Smooth muscle cell (in vitro differentiated cells): Measurements from ENCODE around the gene PARP15. TPM values are rescaled to one million over a fixed set of nuclear protein-coding genes. Genes with fewer than 3 reads are reported as not detected.

Source experiments
- DNase-seq: peaks from one replicate; lab custom pipeline; 2025; ENCODE audit not compliant: unreplicated experiment; lab: John Stamatoyannopoulos, UW
- H2AFZ ChIP-seq: fragments of 200-600 bp; sonication (generic); 2 replicates; pipeline ENCODE4 v1.6.0; 2016; ENCODE audit warnings: antibody characterized with exemption, low read depth, mild to moderate bottlenecking
- H3F3A ChIP-seq: fragments of 200-600 bp; sonication (generic); 2 replicates; pipeline ENCODE4 v1.6.0; 2017; ENCODE audit warnings: antibody characterized with exemption, low read depth
- H3K27ac ChIP-seq: fragments of 200-600 bp; sonication (generic); 2 replicates; pipeline ENCODE4 v1.5.1; 2016; ENCODE audit warnings: low read depth, mild to moderate bottlenecking
- H3K27me3 ChIP-seq: fragments of 200-600 bp; sonication (generic); 2 replicates; pipeline ENCODE4 v1.6.1; 2016; ENCODE audit warnings: low read depth, mild to moderate bottlenecking
- H3K36me3 ChIP-seq: fragments of 200-600 bp; sonication (generic); 2 replicates; pipeline ENCODE4 v1.5.1; 2016; ENCODE audit warnings: low read depth
- H3K4me1 ChIP-seq: fragments of 200-600 bp; sonication (generic); 2 replicates; pipeline ENCODE4 v1.5.1; 2016; ENCODE audit warnings: low read depth
- H3K4me2 ChIP-seq: fragments of 200-600 bp; sonication (generic); 2 replicates; pipeline ENCODE4 v1.6.0; 2016; ENCODE audit warnings: mild to moderate bottlenecking
- H3K4me3 ChIP-seq: fragments of 200-600 bp; sonication (generic); 2 replicates; pipeline ENCODE4 v1.5.1; 2016; ENCODE audit warnings: mild to moderate bottlenecking
- H3K79me2 ChIP-seq: fragments of 200-600 bp; sonication (generic); 2 replicates; pipeline ENCODE4 v1.6.0; 2016; ENCODE audit warnings: low read depth, mild to moderate bottlenecking
- H3K9ac ChIP-seq: fragments of 200-600 bp; sonication (generic); 2 replicates; pipeline ENCODE4 v1.6.0; 2016; ENCODE audit warnings: low read depth
- H3K9me3 ChIP-seq: fragments of 200-600 bp; sonication (generic); replicated peaks from 2 replicates; pipeline ENCODE4 v1.5.1; 2016; ENCODE audit warnings: low read depth
- H4K20me1 ChIP-seq: fragments of 200-600 bp; sonication (generic); 2 replicates; pipeline ENCODE4 v1.6.0; 2016; ENCODE audit warnings: low read depth
- CTCF ChIP-seq: fragments of 200-600 bp; sonication (generic); IDR thresholded peaks from 2 replicates; pipeline ENCODE4 v1.5.1; 2017; ENCODE audit warnings: borderline replicate concordance, mild to moderate bottlenecking, antibody characterized with exemption; ENCODE audit not compliant: insufficient read depth, poor library complexity, severe bottlenecking
- WGBS: methylation state at CpG from one replicate; pipeline ENCODE4 v1.1.7; 2016; ENCODE audit warnings: low lambda C conversion rate; 5-methylcytosine and 5-hydroxymethylcytosine counted together
- polyA plus RNA-seq: library from polyadenylated mRNA; unstranded; fragments of >200 nt; fragmentation: Nextera tagmentation; extraction: Ambion mirVana; gene quantifications from 2 replicates; pipeline ENCODE4 v1.2.1, GENCODE V29; 2016
- total RNA-seq: library from RNA; depleted of rRNA; stranded (reverse); fragments of >200 nt; gene quantifications from 2 replicates; pipeline ENCODE4 v1.2.3, GENCODE V29; 2014

The PARP15 gene
- total and polyA plus RNA-seq, 2 experiments from 2014 or later = 0.40 TPM; not detected in 1

DNA sequence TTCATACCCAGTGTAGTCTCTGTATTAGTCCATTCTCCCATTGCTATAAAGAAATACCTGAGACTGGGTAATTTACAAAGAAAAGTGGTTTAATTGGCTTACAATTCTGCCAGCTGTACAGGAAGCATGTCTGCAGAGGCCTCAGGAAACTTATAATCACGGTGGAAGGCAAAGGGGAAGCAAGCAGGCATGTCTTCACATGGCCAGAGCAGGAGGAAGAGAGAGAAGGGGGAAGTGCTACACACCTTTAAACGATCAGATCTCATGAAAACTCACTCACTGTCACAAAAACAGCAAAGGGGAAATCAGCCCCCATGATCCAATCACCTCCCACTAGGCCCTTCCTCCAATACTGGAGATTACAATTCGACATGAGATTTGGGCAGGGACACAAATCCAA, 96.9 kb downstream of the PARP15 start:
- H3K4me3 ChIP-seq = no peak overlapping the region
- H3K9me3 ChIP-seq = no peaks in the 10 kb centered on the region
- H3K4me1 ChIP-seq = no peaks in the 10 kb centered on the region
- no peak overlapping the region for H3K4me2 ChIP-seq
- H2AFZ ChIP-seq = no peak overlapping the region
- H3K9ac ChIP-seq = no peak overlapping the region
- H3F3A ChIP-seq = no peaks in the 10 kb centered on the region
- WGBS = 86% methylated on average over 3 of the region's 3 CpGs
- H3K27ac ChIP-seq = no peak overlapping the region
- DNase-seq = no peak
- TF ChIP-seq CTCF = no peak
- H4K20me1 ChIP-seq = no peaks in the 10 kb centered on the region
- no peaks in the 10 kb centered on the region for H3K79me2 ChIP-seq
- no peaks in the 10 kb centered on the region for H3K27me3 ChIP-seq
- no peaks in the 10 kb centered on the region for H3K36me3 ChIP-seq

- Histone ChIP-seq H3K4me1 (no peaks in the 10 kb centered on the region), H3K36me3 (no peaks in the 10 kb centered on the region), H2AFZ (no peak overlapping the region), H3K9me3 (no peaks in the 10 kb centered on the region), H3K9ac (no peak overlapping the region), H3K79me2 (no peaks in the 10 kb centered on the region), H3K27ac (no peak overlapping the region), H4K20me1 (no peaks in the 10 kb centered on the region), H3F3A (no peaks in the 10 kb centered on the region), H3K27me3 (no peaks in the 10 kb centered on the region), H3K4me2 (no peak overlapping the region), H3K4me3 (no peak overlapping the region)
- 81% methylated on average over 2 of the region's 2 CpGs for WGBS
- DNase-seq = no peak
- TF ChIP-seq CTCF = no peak
Measured at GRCh38 chr3:122676759-122677158, 99.3 kb downstream of the PARP15 start.

GRCh38 chr3:122677216-122677615, 99.8 kb downstream of the PARP15 start:
- Histone ChIP-seq H3K79me2 (no peaks in the 10 kb centered on the region), H3K27me3 (no peaks in the 10 kb centered on the region), H3K27ac (no peak overlapping the region), H3K36me3 (no peaks in the 10 kb centered on the region), H3K9ac (no peak overlapping the region), H3K9me3 (no peaks in the 10 kb centered on the region), H3F3A (no peaks in the 10 kb centered on the region), H2AFZ (no peak overlapping the region), H3K4me3 (no peak overlapping the region), H3K4me2 (no peak overlapping the region), H4K20me1 (no peaks in the 10 kb centered on the region), H3K4me1 (no peaks in the 10 kb centered on the region)
- DNase-seq = no peak
- 70% methylated on average over 1 of the region's 1 CpG for WGBS
- no peak for TF ChIP-seq CTCF

DNA sequence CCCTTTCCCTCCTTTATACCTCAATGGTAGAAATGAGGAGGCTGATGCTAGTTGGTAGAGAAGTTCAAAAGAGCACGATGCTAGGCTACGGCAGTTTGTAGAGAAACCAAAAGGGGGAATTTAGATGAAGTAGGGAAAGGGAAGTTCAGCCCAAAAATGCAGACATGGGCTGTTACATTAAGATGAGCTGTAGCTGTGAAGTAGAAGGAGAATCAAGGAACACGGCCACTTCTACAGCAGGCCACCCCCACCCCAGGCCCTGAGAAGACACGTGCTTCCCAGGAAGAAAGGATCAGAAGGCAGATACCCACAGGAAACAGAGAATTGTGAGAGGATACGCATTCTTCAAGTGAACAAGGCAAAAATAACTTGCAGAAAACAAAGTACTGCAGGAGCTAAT, 101.1 kb downstream of the PARP15 start:
- H3F3A ChIP-seq = no peaks in the 10 kb centered on the region
- DNase-seq = no peak
- no peaks in the 10 kb centered on the region for H3K79me2 ChIP-seq
- 79% methylated on average over 5 of the region's 5 CpGs for WGBS
- H3K9ac ChIP-seq = no peak overlapping the region
- no peak overlapping the region for H3K27ac ChIP-seq
- no peak overlapping the region for H3K4me3 ChIP-seq
- TF ChIP-seq CTCF = no peak
- no peaks in the 10 kb centered on the region for H3K4me1 ChIP-seq
- no peaks in the 10 kb centered on the region for H3K27me3 ChIP-seq
- H3K9me3 ChIP-seq = no peaks in the 10 kb centered on the region
- H4K20me1 ChIP-seq = no peaks in the 10 kb centered on the region
- H2AFZ ChIP-seq = peak overlapping the region; percentile 32
- H3K4me2 ChIP-seq = no peak overlapping the region
- H3K36me3 ChIP-seq = no peaks in the 10 kb centered on the region
